ENCODE data around the gene NPPC. TPM values are rescaled to one million over a fixed set of nuclear protein-coding genes. Genes with fewer than 3 reads are reported as not detected.

The NPPC gene
- total RNA-seq, 1 experiment from 2014 or later: 0.98 TPM

DNA sequence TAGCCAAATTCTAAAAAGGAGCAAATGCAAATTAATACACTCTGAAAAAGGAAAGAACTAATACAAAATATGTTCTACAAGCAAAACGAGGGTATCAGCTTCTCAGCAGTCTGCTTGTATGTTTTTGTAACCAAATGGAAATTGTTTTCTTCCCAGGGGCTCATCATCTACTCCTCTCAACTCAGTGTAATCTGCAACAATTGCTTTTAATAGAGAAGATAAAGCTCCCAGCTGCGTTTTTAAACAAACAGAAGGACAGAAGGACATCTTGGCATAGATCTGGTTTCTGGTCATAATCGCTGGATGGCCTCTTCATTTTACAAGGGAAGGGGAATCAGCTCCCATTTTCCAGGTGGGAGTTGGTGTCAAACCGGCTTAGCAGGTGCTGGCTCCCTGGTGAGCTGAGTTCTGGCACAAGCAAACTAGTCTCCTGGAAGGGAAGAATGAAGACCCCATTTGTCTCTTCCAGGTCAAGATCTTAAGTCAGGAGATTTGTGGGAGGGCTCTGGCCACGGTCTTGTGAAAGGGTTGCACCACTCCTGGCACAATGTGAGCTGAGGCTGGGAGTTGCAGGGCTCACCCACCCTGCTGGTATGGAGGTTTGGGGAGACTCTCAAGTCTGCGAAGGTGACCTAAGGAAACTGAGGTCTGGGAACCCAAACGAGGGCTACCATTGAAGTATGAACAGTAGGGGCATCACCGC is 41.6 kb downstream of the NPPC start (continued):
- TF ChIP-seq, protein P1, sequence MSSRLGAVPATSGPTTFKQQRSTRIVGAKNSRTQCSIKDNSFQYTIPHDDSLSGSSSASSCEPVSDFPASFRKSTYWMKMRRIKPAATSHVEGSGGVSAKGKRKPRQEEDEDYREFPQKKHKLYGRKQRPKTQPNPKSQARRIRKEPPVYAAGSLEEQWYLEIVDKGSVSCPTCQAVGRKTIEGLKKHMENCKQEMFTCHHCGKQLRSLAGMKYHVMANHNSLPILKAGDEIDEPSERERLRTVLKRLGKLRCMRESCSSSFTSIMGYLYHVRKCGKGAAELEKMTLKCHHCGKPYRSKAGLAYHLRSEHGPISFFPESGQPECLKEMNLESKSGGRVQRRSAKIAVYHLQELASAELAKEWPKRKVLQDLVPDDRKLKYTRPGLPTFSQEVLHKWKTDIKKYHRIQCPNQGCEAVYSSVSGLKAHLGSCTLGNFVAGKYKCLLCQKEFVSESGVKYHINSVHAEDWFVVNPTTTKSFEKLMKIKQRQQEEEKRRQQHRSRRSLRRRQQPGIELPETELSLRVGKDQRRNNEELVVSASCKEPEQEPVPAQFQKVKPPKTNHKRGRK (CRISPR knock-in tag; IDR thresholded peaks at IDR 0.05; ENCODE audit: borderline replicate concordance): no peak
- TF ChIP-seq EMX1 (CRISPR knock-in tag; IDR thresholded peaks at IDR 0.05) (no peak), NR2C2 (CRISPR knock-in tag; IDR thresholded peaks at IDR 0.05) (no peak), SMAD4 (CRISPR knock-in tag; IDR thresholded peaks at IDR 0.05) (no peak), GABPB1 (CRISPR knock-in tag; IDR thresholded peaks at IDR 0.05) (no peak), RORB (CRISPR knock-in tag; IDR thresholded peaks at IDR 0.05) (no peak), RELA (CRISPR knock-in tag; IDR thresholded peaks at IDR 0.05; ENCODE audit: borderline replicate concordance) (no peak)
- TF ChIP-seq, protein P2, sequence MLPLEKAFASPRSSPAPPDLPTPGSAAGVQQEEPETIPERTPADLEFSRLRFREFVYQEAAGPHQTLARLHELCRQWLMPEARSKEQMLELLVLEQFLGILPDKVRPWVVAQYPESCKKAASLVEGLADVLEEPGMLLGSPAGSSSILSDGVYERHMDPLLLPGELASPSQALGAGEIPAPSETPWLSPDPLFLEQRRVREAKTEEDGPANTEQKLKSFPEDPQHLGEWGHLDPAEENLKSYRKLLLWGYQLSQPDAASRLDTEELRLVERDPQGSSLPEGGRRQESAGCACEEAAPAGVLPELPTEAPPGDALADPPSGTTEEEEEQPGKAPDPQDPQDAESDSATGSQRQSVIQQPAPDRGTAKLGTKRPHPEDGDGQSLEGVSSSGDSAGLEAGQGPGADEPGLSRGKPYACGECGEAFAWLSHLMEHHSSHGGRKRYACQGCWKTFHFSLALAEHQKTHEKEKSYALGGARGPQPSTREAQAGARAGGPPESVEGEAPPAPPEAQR (CRISPR knock-in tag; IDR thresholded peaks at IDR 0.05): no peak
- TF ChIP-seq, protein P3, sequence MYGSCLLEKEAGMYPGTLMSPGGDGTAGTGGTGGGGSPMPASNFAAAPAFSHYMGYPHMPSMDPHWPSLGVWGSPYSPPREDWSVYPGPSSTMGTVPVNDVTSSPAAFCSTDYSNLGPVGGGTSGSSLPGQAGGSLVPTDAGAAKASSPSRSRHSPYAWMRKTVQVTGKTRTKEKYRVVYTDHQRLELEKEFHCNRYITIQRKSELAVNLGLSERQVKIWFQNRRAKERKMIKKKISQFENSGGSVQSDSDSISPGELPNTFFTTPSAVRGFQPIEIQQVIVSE (CRISPR knock-in tag; IDR thresholded peaks at IDR 0.05; ENCODE audit: borderline replicate concordance): no peak

DNA sequence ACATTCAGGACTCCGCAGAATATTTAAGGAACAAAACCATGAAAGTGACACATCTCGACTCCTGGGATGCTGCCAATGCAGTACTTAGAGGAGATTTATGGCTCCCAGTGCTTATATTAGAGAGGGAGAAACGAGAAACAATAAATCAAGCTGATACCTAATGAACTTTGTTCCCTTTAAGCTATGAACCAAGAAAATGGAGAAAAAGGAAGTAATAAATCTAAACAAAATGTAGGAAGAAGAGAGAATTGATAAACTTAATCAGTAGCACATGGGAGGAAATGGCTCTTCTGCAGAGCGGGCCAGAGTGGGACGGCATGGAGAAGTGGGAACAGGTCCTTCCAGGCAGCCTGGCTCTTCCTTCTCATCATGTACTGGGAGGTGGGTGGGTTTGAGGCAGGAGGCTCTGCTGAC is 42.7 kb downstream of the NPPC start:
- ATAC-seq: no peak
- no peak for TF ChIP-seq ZNF219 (CRISPR knock-in tag; IDR thresholded peaks at IDR 0.05; ENCODE audit: borderline replicate concordance)
- no peak for TF ChIP-seq ZNF121 (CRISPR knock-in tag; IDR thresholded peaks at IDR 0.05)
- TF ChIP-seq, protein P2 (CRISPR knock-in tag; IDR thresholded peaks at IDR 0.05): no peak
- TF ChIP-seq, protein P4, sequence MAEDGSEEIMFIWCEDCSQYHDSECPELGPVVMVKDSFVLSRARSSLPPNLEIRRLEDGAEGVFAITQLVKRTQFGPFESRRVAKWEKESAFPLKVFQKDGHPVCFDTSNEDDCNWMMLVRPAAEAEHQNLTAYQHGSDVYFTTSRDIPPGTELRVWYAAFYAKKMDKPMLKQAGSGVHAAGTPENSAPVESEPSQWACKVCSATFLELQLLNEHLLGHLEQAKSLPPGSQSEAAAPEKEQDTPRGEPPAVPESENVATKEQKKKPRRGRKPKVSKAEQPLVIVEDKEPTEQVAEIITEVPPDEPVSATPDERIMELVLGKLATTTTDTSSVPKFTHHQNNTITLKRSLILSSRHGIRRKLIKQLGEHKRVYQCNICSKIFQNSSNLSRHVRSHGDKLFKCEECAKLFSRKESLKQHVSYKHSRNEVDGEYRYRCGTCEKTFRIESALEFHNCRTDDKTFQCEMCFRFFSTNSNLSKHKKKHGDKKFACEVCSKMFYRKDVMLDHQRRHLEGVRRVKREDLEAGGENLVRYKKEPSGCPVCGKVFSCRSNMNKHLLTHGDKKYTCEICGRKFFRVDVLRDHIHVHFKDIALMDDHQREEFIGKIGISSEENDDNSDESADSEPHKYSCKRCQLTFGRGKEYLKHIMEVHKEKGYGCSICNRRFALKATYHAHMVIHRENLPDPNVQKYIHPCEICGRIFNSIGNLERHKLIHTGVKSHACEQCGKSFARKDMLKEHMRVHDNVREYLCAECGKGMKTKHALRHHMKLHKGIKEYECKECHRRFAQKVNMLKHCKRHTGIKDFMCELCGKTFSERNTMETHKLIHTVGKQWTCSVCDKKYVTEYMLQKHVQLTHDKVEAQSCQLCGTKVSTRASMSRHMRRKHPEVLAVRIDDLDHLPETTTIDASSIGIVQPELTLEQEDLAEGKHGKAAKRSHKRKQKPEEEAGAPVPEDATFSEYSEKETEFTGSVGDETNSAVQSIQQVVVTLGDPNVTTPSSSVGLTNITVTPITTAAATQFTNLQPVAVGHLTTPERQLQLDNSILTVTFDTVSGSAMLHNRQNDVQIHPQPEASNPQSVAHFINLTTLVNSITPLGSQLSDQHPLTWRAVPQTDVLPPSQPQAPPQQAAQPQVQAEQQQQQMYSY (CRISPR knock-in tag; IDR thresholded peaks at IDR 0.05): no peak
- no peak for TF ChIP-seq TP53 (CRISPR knock-in tag; IDR thresholded peaks at IDR 0.05)
- TF ChIP-seq PRRX2 (CRISPR knock-in tag; IDR thresholded peaks at IDR 0.05): no peak
- no peak for TF ChIP-seq EMX1 (CRISPR knock-in tag; IDR thresholded peaks at IDR 0.05)
- no peak for TF ChIP-seq NR1H2 (CRISPR knock-in tag; IDR thresholded peaks at IDR 0.05)
- peaks cover 8% of the 10 kb centered on the region for H3K4me1 Mint-ChIP-seq
- peaks cover 3% of the 10 kb centered on the region for H3K27me3 Mint-ChIP-seq (ENCODE audit: low read depth)
- ChIA-PET CTCF (interaction anchor here (1.0 to 3.5 kb wide), 2 partner anchors 17 to 21 kb away, joined by 3 to 18 read pairs; no protein-coding TSS in a partner anchor), POLR2A (no interaction called here)
- no peak for DNase-seq (ENCODE audit: low spot score)
- peaks cover 5% of the 10 kb centered on the region; the same call in 1 of the 2 replicates for H3K36me3 Mint-ChIP-seq
- no peak overlapping the region for H3K4me3 Mint-ChIP-seq
- H3K27ac Mint-ChIP-seq: no peak overlapping the region
- H3K9me3 Mint-ChIP-seq: peaks cover 13% of the 10 kb centered on the region
